Body of pancreas (tissue), 4 donors: Measurements from ENCODE around the gene ELL2. TPM values are rescaled to one million over a fixed set of nuclear protein-coding genes. Genes with fewer than 3 reads are reported as not detected.

Experiments
- ATAC-seq: fragments of 150-250 bp; one replicate; pipeline ENCODE4 v1.9.1; 2016
- DNase-seq, 4 donors: peaks; one replicate each; pipeline ENCODE4 v3.0.0-alpha.2; 2019
- H3K27ac ChIP-seq, 4 donors: fragments of 200-600 bp; sonication (generic); 1 replicate in 3 of 4; 2 replicates in 1 of 4; pipeline versions ENCODE4 v1.5.1 to v1.6.1; 2016 to 2019; ENCODE audit warnings: mild to moderate bottlenecking in 1 of 4, mixed read lengths in 1 of 4, moderate library complexity in 1 of 4
- H3K27me3 ChIP-seq, 2 donors: fragments of 200-600 bp; sonication (generic); one replicate each; pipeline ENCODE4 v1.6.0; 2016; ENCODE audit warnings: mild to moderate bottlenecking in 1 of 2
- H3K36me3 ChIP-seq, 2 donors: fragments of 200-600 bp; sonication (generic); replicated peaks in 1 of 2; 2 replicates each; pipeline ENCODE4 v1.5.1; 2016; ENCODE audit warnings: low read depth in 2 of 2; ENCODE audit not compliant: insufficient read depth in 1 of 2
- H3K4me1 ChIP-seq: fragments of 200-600 bp; sonication (generic); one replicate; pipeline ENCODE4 v1.6.0; 2016
- H3K4me3 ChIP-seq, 2 donors: fragments of 200-600 bp; sonication (generic); 1 replicate in 1 of 2; 2 replicates in 1 of 2; pipeline ENCODE4 v1.5.1; 2016 to 2019
- H3K9me3 ChIP-seq, 3 donors: fragments of 200-600 bp; sonication (generic); 1 replicate in 2 of 3; 2 replicates in 1 of 3; pipeline ENCODE4 v1.5.1; 2016
- CTCF ChIP-seq, 7 experiments: fragments of 450-650 bp in 4 of 7; fragments of 200-600 bp in 3 of 7; sonication (generic) in 3 of 7; IDR thresholded peaks; one replicate each; pipeline ENCODE4 v1.5.1; 2016 to 2019; ENCODE audit warnings: antibody characterized with exemption in 7 of 7
- POLR2A ChIP-seq, 3 donors: fragments of 450-650 bp; IDR thresholded peaks; one replicate each; pipeline ENCODE4 v1.6.1; 2016; ENCODE audit warnings: antibody characterized with exemption in 3 of 3, mild to moderate bottlenecking in 2 of 3
- WGBS, 2 donors: methylation state at CpG; one replicate each; pipeline ENCODE4 v1.1.5; 2017; 5-methylcytosine and 5-hydroxymethylcytosine counted together
- intact Hi-C: fragments of 100-400 bp; cut with DNase I; formaldehyde crosslinking; loops from one replicate; pipeline ENCODE4 v1.15.1; 2023
- total RNA-seq, 2 donors: library from RNA; depleted of rRNA; stranded (reverse); fragments of >200 nt; gene quantifications; one replicate each; pipeline ENCODE4 v1.1.0, GENCODE V29; 2016

Gene ELL2
- total RNA-seq, 2 donors from 2014 or later = 100 to 104 TPM

DNA sequence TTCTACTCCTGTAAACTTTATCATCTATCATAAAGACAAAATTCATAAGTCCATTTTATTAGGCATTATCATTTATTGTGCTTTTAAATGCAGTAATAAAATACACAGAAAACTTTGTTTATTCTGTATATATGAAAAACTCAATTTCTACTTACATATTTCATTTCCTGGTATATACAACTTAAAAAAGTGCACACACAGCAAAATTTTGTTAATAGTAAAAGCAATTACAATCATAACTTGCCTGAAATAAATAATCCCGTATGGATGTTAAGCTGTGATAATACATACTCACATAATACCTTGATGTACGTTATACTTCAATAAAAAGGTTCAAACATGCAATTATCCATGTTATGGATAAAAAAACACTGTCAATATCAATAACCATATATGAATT is 19.2 kb downstream of the ELL2 start:
- DNase-seq (no peak), ATAC-seq (no peak)
- Histone ChIP-seq H3K9me3 (no peaks in the 10 kb centered on the region), H3K36me3 (no peaks in the 10 kb centered on the region), H3K27ac (no peak overlapping the region), H3K4me3 (no peak overlapping the region), H3K27me3 (no peaks in the 10 kb centered on the region), H3K4me1 (peaks cover 77% of the 10 kb centered on the region)
- WGBS, 2 donors = 66 to 70% methylated on average over 2 of the region's 2 CpGs
- intact Hi-C loops = loop anchor here (10.0 kb wide), 1 partner anchor 48 kb away; no protein-coding TSS in a partner anchor
- TF ChIP-seq POLR2A (IDR thresholded peaks at IDR 0.05) (no peak), CTCF (IDR thresholded peaks at IDR 0.05) (no peak)

DNA sequence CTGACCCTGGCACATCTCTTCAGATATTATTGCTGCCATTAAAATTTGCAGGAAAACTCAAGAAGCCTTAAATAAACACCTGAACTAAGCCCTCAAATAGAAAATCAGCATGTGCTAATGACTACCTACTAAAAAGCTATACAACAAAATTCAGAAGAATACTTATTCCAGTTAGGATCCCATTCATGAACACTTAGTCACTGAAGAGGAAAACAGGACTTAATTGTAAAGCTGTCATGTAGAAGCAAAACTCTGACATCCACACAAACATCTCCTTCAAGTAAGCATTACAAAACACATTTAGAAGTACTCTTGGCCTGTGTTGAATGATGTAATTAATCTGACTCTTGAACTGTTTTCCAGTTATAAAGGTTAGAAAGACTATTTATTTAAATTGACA is 19.9 kb downstream of the ELL2 start:
- no peak overlapping the region for H3K4me3 ChIP-seq
- TF ChIP-seq POLR2A (IDR thresholded peaks at IDR 0.05) (no peak), CTCF (IDR thresholded peaks at IDR 0.05) (no peak)
- no peak for DNase-seq
- no peak overlapping the region for H3K27ac ChIP-seq
- ATAC-seq = no peak
- H3K9me3 ChIP-seq = no peaks in the 10 kb centered on the region
- H3K4me1 ChIP-seq = peaks cover 76% of the 10 kb centered on the region
- H3K36me3 ChIP-seq = no peaks in the 10 kb centered on the region
- H3K27me3 ChIP-seq = no peaks in the 10 kb centered on the region
- intact Hi-C loops = loop anchor here (10.0 kb wide), 1 partner anchor 47 kb away; no protein-coding TSS in a partner anchor

DNA sequence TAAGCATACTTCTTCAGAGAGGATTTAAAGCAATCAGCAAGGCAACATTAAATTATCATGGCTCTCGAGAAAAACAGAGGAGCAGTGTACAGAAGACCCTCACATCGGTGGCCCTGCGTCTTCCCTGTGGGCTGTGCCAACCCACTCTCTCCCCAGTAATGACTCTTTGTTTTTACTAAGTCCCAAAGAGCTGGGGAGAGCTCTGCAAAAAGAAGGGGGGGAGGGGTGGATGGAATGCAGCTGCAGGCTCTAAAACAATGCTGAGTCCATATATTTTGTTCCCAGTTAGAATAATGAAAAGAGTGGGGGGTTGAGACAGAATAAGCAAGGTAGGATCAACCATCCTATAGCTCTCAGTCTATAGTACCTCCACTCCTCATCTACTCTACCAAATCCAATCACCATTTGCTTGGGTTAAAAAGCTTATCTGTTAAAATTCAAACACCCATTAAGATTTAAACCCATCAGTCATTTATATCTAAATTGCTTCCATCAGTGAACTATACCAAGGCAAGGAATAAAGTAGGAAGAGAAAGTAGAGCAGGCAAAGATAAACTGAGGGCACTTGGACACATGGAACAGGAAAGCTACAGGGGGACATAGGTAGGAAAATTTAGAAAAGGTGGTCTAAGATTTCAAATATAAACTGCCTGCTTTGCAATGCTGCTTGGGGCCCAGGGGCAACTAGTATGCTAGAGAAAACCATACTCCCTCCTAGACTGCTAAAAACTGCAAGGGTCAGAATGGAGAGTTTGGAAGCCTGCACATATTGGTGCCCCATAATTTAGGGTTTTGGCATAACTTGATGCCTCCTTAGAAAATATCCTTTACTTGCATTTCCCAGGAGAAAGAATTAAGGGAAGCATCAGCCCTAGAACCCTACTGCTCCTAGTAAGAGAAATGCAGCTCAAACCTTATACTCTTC is 20.6 kb downstream of the ELL2 start:
- no peak for TF ChIP-seq POLR2A (IDR thresholded peaks at IDR 0.05)
- TF ChIP-seq CTCF (IDR thresholded peaks at IDR 0.05) = no peak
- 69 to 82% methylated on average over 3 of the region's 3 CpGs for WGBS, 2 donors
- Histone ChIP-seq H3K9me3 (no peaks in the 10 kb centered on the region), H3K4me1 (peaks cover 74% of the 10 kb centered on the region), H3K27ac (no peak overlapping the region), H3K4me3 (no peak overlapping the region), H3K36me3 (no peaks in the 10 kb centered on the region), H3K27me3 (no peaks in the 10 kb centered on the region)
- ATAC-seq = no peak
- intact Hi-C loops = loop anchor here (10.0 kb wide), 1 partner anchor 46 kb away; no protein-coding TSS in a partner anchor
- DNase-seq = no peak

DNA sequence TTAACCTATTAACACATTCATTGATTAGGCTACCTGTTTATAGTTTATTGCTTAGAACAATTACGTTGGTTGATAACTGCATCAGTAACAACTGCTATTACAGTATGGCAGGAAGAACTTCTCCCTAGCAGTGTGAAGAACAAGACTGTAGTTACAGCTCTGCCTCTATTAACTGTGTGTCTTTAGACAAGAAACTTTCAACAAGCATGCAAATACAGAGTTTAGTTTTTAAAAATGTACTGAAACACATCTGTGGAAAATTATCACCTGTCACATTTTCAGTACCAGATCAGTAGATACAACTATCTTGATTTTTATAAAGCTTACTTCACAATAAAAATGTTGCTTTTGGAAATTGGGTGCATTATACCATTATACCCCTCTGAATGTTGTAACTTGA is 22.2 kb downstream of the ELL2 start:
- DNase-seq (no peak), ATAC-seq (no peak)
- Histone ChIP-seq H3K36me3 (peaks cover 0 to 2% of the 10 kb centered on the region in 2 donors), H3K27ac (no peak overlapping the region), H3K4me1 (peaks cover 63% of the 10 kb centered on the region), H3K4me3 (no peak overlapping the region), H3K27me3 (no peaks in the 10 kb centered on the region), H3K9me3 (no peaks in the 10 kb centered on the region)
- WGBS, 2 donors = 63 to 65% methylated on average over 1 of the region's 1 CpG
- intact Hi-C loops = no loop called here
- TF ChIP-seq CTCF (IDR thresholded peaks at IDR 0.05) (no peak), POLR2A (IDR thresholded peaks at IDR 0.05) (no peak)
